Smooth muscle cell (in vitro differentiated cells): ENCODE data around the gene FAM170B. TPM values are rescaled to one million over a fixed set of nuclear protein-coding genes. Genes with fewer than 3 reads are reported as not detected.

Source experiments
- DNase-seq: peaks from one replicate; lab custom pipeline; 2025; ENCODE audit not compliant: unreplicated experiment; lab: John Stamatoyannopoulos, UW
- H2AFZ ChIP-seq: fragments of 200-600 bp; sonication (generic); 2 replicates; pipeline ENCODE4 v1.6.0; 2016; ENCODE audit warnings: antibody characterized with exemption, low read depth, mild to moderate bottlenecking
- H3F3A ChIP-seq: fragments of 200-600 bp; sonication (generic); 2 replicates; pipeline ENCODE4 v1.6.0; 2017; ENCODE audit warnings: antibody characterized with exemption, low read depth
- H3K27ac ChIP-seq: fragments of 200-600 bp; sonication (generic); 2 replicates; pipeline ENCODE4 v1.5.1; 2016; ENCODE audit warnings: low read depth, mild to moderate bottlenecking
- H3K27me3 ChIP-seq: fragments of 200-600 bp; sonication (generic); 2 replicates; pipeline ENCODE4 v1.6.1; 2016; ENCODE audit warnings: low read depth, mild to moderate bottlenecking
- H3K36me3 ChIP-seq: fragments of 200-600 bp; sonication (generic); 2 replicates; pipeline ENCODE4 v1.5.1; 2016; ENCODE audit warnings: low read depth
- H3K4me1 ChIP-seq: fragments of 200-600 bp; sonication (generic); 2 replicates; pipeline ENCODE4 v1.5.1; 2016; ENCODE audit warnings: low read depth
- H3K4me2 ChIP-seq: fragments of 200-600 bp; sonication (generic); 2 replicates; pipeline ENCODE4 v1.6.0; 2016; ENCODE audit warnings: mild to moderate bottlenecking
- H3K4me3 ChIP-seq: fragments of 200-600 bp; sonication (generic); 2 replicates; pipeline ENCODE4 v1.5.1; 2016; ENCODE audit warnings: mild to moderate bottlenecking
- H3K79me2 ChIP-seq: fragments of 200-600 bp; sonication (generic); 2 replicates; pipeline ENCODE4 v1.6.0; 2016; ENCODE audit warnings: low read depth, mild to moderate bottlenecking
- H3K9ac ChIP-seq: fragments of 200-600 bp; sonication (generic); 2 replicates; pipeline ENCODE4 v1.6.0; 2016; ENCODE audit warnings: low read depth
- H3K9me3 ChIP-seq: fragments of 200-600 bp; sonication (generic); replicated peaks from 2 replicates; pipeline ENCODE4 v1.5.1; 2016; ENCODE audit warnings: low read depth
- H4K20me1 ChIP-seq: fragments of 200-600 bp; sonication (generic); 2 replicates; pipeline ENCODE4 v1.6.0; 2016; ENCODE audit warnings: low read depth
- WGBS: methylation state at CpG from one replicate; pipeline ENCODE4 v1.1.7; 2016; ENCODE audit warnings: low lambda C conversion rate; 5-methylcytosine and 5-hydroxymethylcytosine counted together
- polyA plus RNA-seq: library from polyadenylated mRNA; unstranded; fragments of >200 nt; fragmentation: Nextera tagmentation; extraction: Ambion mirVana; gene quantifications from 2 replicates; pipeline ENCODE4 v1.2.1, GENCODE V29; 2016
- total RNA-seq: library from RNA; depleted of rRNA; stranded (reverse); fragments of >200 nt; gene quantifications from 2 replicates; pipeline ENCODE4 v1.2.3, GENCODE V29; 2014
- TF ChIP-seq, protein P1 (sequence below): fragments of 200-600 bp; sonication (generic); IDR thresholded peaks from 2 replicates; pipeline ENCODE4 v1.5.1; 2017; ENCODE audit warnings: borderline replicate concordance, mild to moderate bottlenecking, antibody characterized with exemption; ENCODE audit not compliant: insufficient read depth, poor library complexity, severe bottlenecking

Gene FAM170B
- total and polyA plus RNA-seq, 2 experiments from 2014 or later: not detected

GRCh38 chr10:49115796-49116508, 17.9 kb downstream of the FAM170B start:
- Histone ChIP-seq H2AFZ (no peak overlapping the region), H3K79me2 (no peaks in the 10 kb centered on the region), H3K4me1 (peaks cover 15% of the 10 kb centered on the region), H3K9me3 (no peaks in the 10 kb centered on the region), H3F3A (no peaks in the 10 kb centered on the region), H3K27me3 (no peaks in the 10 kb centered on the region), H3K4me2 (no peak overlapping the region), H3K4me3 (peak overlapping the region; percentile 33), H3K9ac (no peak overlapping the region), H3K27ac (no peak overlapping the region), H3K36me3 (no peaks in the 10 kb centered on the region), H4K20me1 (no peaks in the 10 kb centered on the region)
- WGBS: 87% methylated on average over 14 of the region's 14 CpGs
- no peak for DNase-seq
- TF ChIP-seq, protein P1, sequence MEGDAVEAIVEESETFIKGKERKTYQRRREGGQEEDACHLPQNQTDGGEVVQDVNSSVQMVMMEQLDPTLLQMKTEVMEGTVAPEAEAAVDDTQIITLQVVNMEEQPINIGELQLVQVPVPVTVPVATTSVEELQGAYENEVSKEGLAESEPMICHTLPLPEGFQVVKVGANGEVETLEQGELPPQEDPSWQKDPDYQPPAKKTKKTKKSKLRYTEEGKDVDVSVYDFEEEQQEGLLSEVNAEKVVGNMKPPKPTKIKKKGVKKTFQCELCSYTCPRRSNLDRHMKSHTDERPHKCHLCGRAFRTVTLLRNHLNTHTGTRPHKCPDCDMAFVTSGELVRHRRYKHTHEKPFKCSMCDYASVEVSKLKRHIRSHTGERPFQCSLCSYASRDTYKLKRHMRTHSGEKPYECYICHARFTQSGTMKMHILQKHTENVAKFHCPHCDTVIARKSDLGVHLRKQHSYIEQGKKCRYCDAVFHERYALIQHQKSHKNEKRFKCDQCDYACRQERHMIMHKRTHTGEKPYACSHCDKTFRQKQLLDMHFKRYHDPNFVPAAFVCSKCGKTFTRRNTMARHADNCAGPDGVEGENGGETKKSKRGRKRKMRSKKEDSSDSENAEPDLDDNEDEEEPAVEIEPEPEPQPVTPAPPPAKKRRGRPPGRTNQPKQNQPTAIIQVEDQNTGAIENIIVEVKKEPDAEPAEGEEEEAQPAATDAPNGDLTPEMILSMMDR: no peak

DNA sequence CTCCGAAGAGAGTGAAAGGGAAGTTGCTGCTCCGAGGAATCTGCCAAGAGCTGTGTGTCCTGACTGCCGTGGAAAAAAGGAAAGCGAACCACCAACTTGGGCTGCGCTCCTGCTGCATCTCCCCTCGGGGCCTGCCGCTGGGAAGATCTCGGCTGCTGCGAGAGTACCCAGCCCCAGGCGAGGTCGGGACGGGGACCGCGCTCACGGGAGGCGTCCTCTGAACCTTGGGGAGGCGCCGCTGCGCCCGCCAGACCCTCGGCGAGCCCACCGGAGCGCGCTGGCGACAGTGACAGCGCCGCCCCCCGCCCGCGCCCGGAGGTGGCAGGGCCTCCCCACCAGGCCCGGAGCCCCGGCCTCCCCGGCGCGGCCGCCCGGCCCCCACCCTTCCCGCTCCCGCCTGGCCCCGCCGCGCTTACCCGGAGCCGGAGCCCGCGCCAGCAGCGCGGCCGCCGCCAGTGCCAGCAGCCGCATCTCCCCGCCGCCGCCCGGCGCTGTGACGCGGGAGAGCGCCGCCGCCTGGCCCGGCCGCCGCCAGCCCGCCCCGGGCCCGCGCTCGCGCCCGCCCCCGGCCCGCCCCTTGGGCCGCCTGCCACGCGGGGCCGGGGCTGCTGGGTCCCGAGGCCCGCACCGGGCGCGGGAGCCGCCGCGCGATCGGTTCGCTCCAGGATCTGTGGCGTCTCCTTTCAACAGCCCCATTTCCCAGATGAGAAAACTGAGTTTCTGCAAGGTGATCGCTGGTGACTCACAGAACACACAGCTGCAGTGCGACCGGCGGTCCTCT, 18.6 kb downstream of the FAM170B start, which contains the start of gene VSTM4:
VSTM4 (minus strand) TSS at position 508 of the 781 bp plus-strand sequence; CDS start at position 471, 37 bp downstream.
- Histone ChIP-seq H3K4me3 (peak within 1 kb of the TSS; percentile 64), H3K9me3 (no peaks in the 10 kb centered on the region), H3F3A (no peaks in the 10 kb centered on the region), H3K4me1 (peaks cover 15% of the 10 kb centered on the region), H3K4me2 (peak within 1 kb of the TSS; percentile 88), H3K27me3 (no peaks in the 10 kb centered on the region), H3K27ac (peak within 1 kb of the TSS; percentile 49), H2AFZ (peak within 1 kb of the TSS; percentile 67), H4K20me1 (no peaks in the 10 kb centered on the region), H3K79me2 (no peaks in the 10 kb centered on the region), H3K9ac (peak within 1 kb of the TSS; percentile 79), H3K36me3 (no peaks in the 10 kb centered on the region)
- peak; percentile 25 for DNase-seq
- TF ChIP-seq, protein P1: no peak
- WGBS: 5% methylated on average over 46 of the region's 95 CpGs

GRCh38 chr10:49114718-49115014, 19.2 kb downstream of the FAM170B start:
- TF ChIP-seq, protein P1: no peak
- peak overlapping the region; percentile 64 for H3K4me3 ChIP-seq
- no peaks in the 10 kb centered on the region for H3K79me2 ChIP-seq
- no peaks in the 10 kb centered on the region for H3K9me3 ChIP-seq
- no peaks in the 10 kb centered on the region for H3F3A ChIP-seq
- no peaks in the 10 kb centered on the region for H3K36me3 ChIP-seq
- H3K27me3 ChIP-seq: no peaks in the 10 kb centered on the region
- peak overlapping the region; percentile 67 for H2AFZ ChIP-seq
- peaks cover 15% of the 10 kb centered on the region for H3K4me1 ChIP-seq
- peak overlapping the region; percentile 79 for H3K9ac ChIP-seq
- 51% methylated on average over 9 of the region's 9 CpGs for WGBS
- DNase-seq: no peak
- H4K20me1 ChIP-seq: no peaks in the 10 kb centered on the region
- H3K27ac ChIP-seq: peak overlapping the region; percentile 49
- H3K4me2 ChIP-seq: peak overlapping the region; percentile 88
